IMR-90 (cell line): ENCODE measurements around the gene NTPCR.

ENCODE experiments used
- FOS ChIP-seq: fragments of 150-350 bp; IDR thresholded peaks from 2 replicates; pipeline ENCODE4 v1.6.1; 2016; ENCODE audit warnings: low read depth, low read length
- MAFK ChIP-seq: IDR thresholded peaks from 2 replicates; pipeline ENCODE4 v1.6.1; 2012; ENCODE audit warnings: low read depth, low read length, improper control_type of control experiment
- POLR2A ChIP-seq: IDR thresholded peaks from 2 replicates; pipeline ENCODE4 v1.6.1; 2012; ENCODE audit warnings: mild to moderate bottlenecking, low read depth, low read length
- RAD21 ChIP-seq: IDR thresholded peaks from 2 replicates; pipeline ENCODE4 v1.6.1; 2012; ENCODE audit warnings: low read length, improper control_type of control experiment
- SMC3 ChIP-seq: fragments of 150-350 bp; IDR thresholded peaks from 2 replicates; pipeline ENCODE4 v1.6.1; 2016; ENCODE audit warnings: low read depth, mild to moderate bottlenecking, antibody characterized with exemption, low read length, moderate library complexity
- TF ChIP-seq, protein P1 (sequence below): conservative IDR thresholded peaks from 2 replicates; pipeline ENCODE4 v1.5.1; 2012; ENCODE audit warnings: mild to moderate bottlenecking, low read depth, low read length, improper control_type of control experiment

DNA sequence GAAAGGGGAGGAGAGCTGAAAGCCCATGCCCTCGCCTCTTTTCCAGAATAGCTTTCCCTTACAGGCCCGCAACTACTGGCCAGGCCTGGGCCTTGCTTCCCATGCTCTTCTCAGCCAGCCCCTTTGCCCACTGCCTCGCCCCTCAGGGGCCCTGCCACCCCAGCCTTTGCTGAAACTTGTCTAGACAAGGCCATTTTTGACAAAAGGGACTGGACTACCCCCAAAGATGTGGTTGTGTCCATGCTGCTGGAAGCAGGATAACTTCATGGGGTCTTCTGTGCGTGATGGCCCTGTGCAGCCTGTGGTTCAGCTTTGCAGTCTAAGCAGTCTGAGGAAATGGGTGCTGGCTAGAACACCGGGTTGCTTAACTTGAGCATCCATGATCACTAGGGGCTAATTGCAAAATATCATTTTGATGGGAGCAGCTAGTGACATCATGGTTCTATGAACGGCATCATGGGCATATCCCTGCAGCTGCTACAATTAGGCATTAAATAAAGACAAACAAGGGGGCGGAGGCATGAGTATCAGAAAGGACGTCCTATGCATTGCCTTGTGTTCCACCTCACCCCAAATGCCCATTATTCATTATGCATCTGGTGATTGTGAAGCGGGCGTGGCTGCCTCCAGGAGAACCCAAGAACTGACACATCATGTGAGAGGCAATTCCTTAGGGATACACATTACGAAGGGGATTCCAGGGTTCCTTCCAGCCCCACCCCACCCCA, 36.8 kb downstream of the NTPCR start:
- TF ChIP-seq, protein P1, sequence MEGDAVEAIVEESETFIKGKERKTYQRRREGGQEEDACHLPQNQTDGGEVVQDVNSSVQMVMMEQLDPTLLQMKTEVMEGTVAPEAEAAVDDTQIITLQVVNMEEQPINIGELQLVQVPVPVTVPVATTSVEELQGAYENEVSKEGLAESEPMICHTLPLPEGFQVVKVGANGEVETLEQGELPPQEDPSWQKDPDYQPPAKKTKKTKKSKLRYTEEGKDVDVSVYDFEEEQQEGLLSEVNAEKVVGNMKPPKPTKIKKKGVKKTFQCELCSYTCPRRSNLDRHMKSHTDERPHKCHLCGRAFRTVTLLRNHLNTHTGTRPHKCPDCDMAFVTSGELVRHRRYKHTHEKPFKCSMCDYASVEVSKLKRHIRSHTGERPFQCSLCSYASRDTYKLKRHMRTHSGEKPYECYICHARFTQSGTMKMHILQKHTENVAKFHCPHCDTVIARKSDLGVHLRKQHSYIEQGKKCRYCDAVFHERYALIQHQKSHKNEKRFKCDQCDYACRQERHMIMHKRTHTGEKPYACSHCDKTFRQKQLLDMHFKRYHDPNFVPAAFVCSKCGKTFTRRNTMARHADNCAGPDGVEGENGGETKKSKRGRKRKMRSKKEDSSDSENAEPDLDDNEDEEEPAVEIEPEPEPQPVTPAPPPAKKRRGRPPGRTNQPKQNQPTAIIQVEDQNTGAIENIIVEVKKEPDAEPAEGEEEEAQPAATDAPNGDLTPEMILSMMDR: no peak
- TF ChIP-seq RAD21: no peak
- no peak for TF ChIP-seq POLR2A
- no peak for TF ChIP-seq MAFK
- no peak for TF ChIP-seq SMC3
- TF ChIP-seq FOS: no peak
